H9 (cell line): ENCODE measurements around the gene GP1BB. TPM values are rescaled to one million over a fixed set of nuclear protein-coding genes. Genes with fewer than 3 reads are reported as not detected.

Source experiments
- DNase-seq: peaks from one replicate; pipeline ENCODE4 v3.0.0-alpha.2; 2017
- H2AFZ ChIP-seq: one replicate; pipeline ENCODE4 v1.6.1; 2013; ENCODE audit warnings: mild to moderate bottlenecking, low read length, control low read depth, moderate library complexity
- H2AK5ac ChIP-seq: 2 replicates; pipeline ENCODE4 v1.6.1; 2013; ENCODE audit warnings: low read length, control low read depth, mixed read lengths; ENCODE audit not compliant: insufficient read length
- H2BK120ac ChIP-seq: one replicate; pipeline ENCODE4 v1.6.1; 2013; ENCODE audit warnings: low read depth, mild to moderate bottlenecking, low read length, control low read depth, inconsistent platforms; ENCODE audit not compliant: poor library complexity, severe bottlenecking
- H2BK12ac ChIP-seq: 2 replicates; pipeline ENCODE4 v1.6.1; 2013; ENCODE audit warnings: low read length, control low read depth, mixed read lengths, low read depth; ENCODE audit not compliant: insufficient read length
- H2BK15ac ChIP-seq: 2 replicates; pipeline ENCODE4 v1.6.1; 2013; ENCODE audit warnings: low read depth, low read length, control low read depth
- H2BK20ac ChIP-seq: one replicate; pipeline ENCODE4 v1.6.1; 2013; ENCODE audit warnings: low read depth, mild to moderate bottlenecking, low read length, control low read depth, inconsistent platforms; ENCODE audit not compliant: poor library complexity, severe bottlenecking
- H2BK5ac ChIP-seq: 2 replicates; pipeline ENCODE4 v1.6.1; 2013; ENCODE audit warnings: low read length, control low read depth, mixed read lengths; ENCODE audit not compliant: insufficient read length
- H3K14ac ChIP-seq: 2 replicates; pipeline ENCODE4 v1.6.1; 2013; ENCODE audit warnings: low read length, control low read depth; ENCODE audit not compliant: insufficient read depth
- H3K18ac ChIP-seq: 2 replicates; pipeline ENCODE4 v1.6.1; 2013; ENCODE audit warnings: low read depth, mild to moderate bottlenecking, mixed read lengths, low read length, control low read depth; ENCODE audit not compliant: insufficient read length
- H3K23ac ChIP-seq: 2 replicates; pipeline ENCODE4 v1.6.1; 2013; ENCODE audit warnings: low read length, control low read depth, mixed read lengths, low read depth; ENCODE audit not compliant: insufficient read length
- H3K23me2 ChIP-seq: 2 replicates; pipeline ENCODE4 v1.6.1; 2013; ENCODE audit warnings: low read depth, mild to moderate bottlenecking, mixed read lengths, low read length, control low read depth; ENCODE audit not compliant: insufficient read length, poor library complexity, severe bottlenecking
- H3K27ac ChIP-seq: 2 replicates; pipeline ENCODE4 v1.5.1; 2013; ENCODE audit warnings: low read length, control low read depth, mixed read lengths, low read depth; ENCODE audit not compliant: insufficient read length
- H3K27me3 ChIP-seq: 2 replicates; pipeline ENCODE4 v1.6.1; 2013; ENCODE audit warnings: low read length, control low read depth, inconsistent platforms; ENCODE audit not compliant: insufficient read depth
- H3K4ac ChIP-seq: 2 replicates; pipeline ENCODE4 v1.6.1; 2013; ENCODE audit warnings: low read depth, mild to moderate bottlenecking, control low read depth, inconsistent platforms, low read length, moderate library complexity
- H3K4me1 ChIP-seq: 2 replicates; pipeline ENCODE4 v1.6.1; 2013; ENCODE audit warnings: low read length, control low read depth, inconsistent platforms; ENCODE audit not compliant: insufficient read depth
- H3K4me2 ChIP-seq: 2 replicates; pipeline ENCODE4 v1.6.1; 2013; ENCODE audit warnings: low read length, control low read depth, mixed read lengths; ENCODE audit not compliant: insufficient read length, insufficient read depth
- H3K56ac ChIP-seq: 2 replicates; pipeline ENCODE4 v1.6.1; 2013; ENCODE audit warnings: low read depth, mild to moderate bottlenecking, mixed read lengths, low read length, control low read depth; ENCODE audit not compliant: insufficient read length
- H3K79me1 ChIP-seq: 2 replicates; pipeline ENCODE4 v1.6.1; 2013; ENCODE audit warnings: low read depth, mild to moderate bottlenecking, moderate library complexity, low read length, control low read depth, inconsistent platforms; ENCODE audit not compliant: insufficient read depth, poor library complexity, severe bottlenecking
- H3K79me2 ChIP-seq: 2 replicates; pipeline ENCODE4 v1.6.1; 2013; ENCODE audit warnings: low read length, control low read depth, inconsistent platforms; ENCODE audit not compliant: insufficient read depth
- H3K9ac ChIP-seq: 2 replicates; pipeline ENCODE4 v1.6.1; 2013; ENCODE audit warnings: low read length, control low read depth, mixed read lengths; ENCODE audit not compliant: insufficient read length; ENCODE audit errors: extremely low read depth
- H3K9me3 ChIP-seq: one replicate; pipeline ENCODE4 v1.6.1; 2013; ENCODE audit warnings: low read depth, low read length, inconsistent platforms; ENCODE audit not compliant: control insufficient read depth
- H3T11ph ChIP-seq: one replicate; pipeline ENCODE4 v1.6.1; 2013; ENCODE audit warnings: mild to moderate bottlenecking, low read length, control low read depth, inconsistent platforms
- H4K20me1 ChIP-seq: one replicate; pipeline ENCODE4 v1.6.1; 2013; ENCODE audit not compliant: control insufficient read depth, insufficient read length, insufficient read depth
- H4K5ac ChIP-seq: 2 replicates; pipeline ENCODE4 v1.6.1; 2013; ENCODE audit warnings: low read depth, mild to moderate bottlenecking, mixed read lengths, low read length, control low read depth; ENCODE audit not compliant: insufficient read length
- H4K8ac ChIP-seq: replicated peaks from 2 replicates; pipeline ENCODE4 v1.6.1; 2013; ENCODE audit warnings: low read length, control low read depth, mixed read lengths, low read depth; ENCODE audit not compliant: insufficient read length
- H4K91ac ChIP-seq: 2 replicates; pipeline ENCODE4 v1.6.1; 2013; ENCODE audit warnings: low read depth, mild to moderate bottlenecking, moderate library complexity, mixed read lengths, low read length, control low read depth; ENCODE audit not compliant: insufficient read length
- H3K27ac Mint-ChIP-seq, 3 experiments: 2 replicates in 2 of 3; 3 replicates in 1 of 3; pipeline ENCODE4 v1.8.0; 2020 to 2021; ENCODE audit warnings: mixed read lengths in 3 of 3, mild to moderate bottlenecking in 1 of 3, moderate library complexity in 1 of 3
- H3K27me3 Mint-ChIP-seq: 2 replicates; pipeline ENCODE4 v1.8.0; 2021; ENCODE audit warnings: low read depth, mild to moderate bottlenecking, moderate library complexity, mixed read lengths
- H3K36me3 Mint-ChIP-seq, 3 experiments: 2 replicates in 2 of 3; 3 replicates in 1 of 3; pipeline ENCODE4 v1.8.0; 2020 to 2021; ENCODE audit warnings: low read depth in 3 of 3, mixed read lengths in 3 of 3; ENCODE audit not compliant: insufficient read depth in 1 of 3
- H3K4me1 Mint-ChIP-seq, 2 experiments: 2 replicates each; pipeline ENCODE4 v1.8.0; 2020; ENCODE audit warnings: mixed read lengths in 2 of 2
- H3K4me3 Mint-ChIP-seq, 2 experiments: 2 replicates in 1 of 2; 3 replicates in 1 of 2; pipeline ENCODE4 v1.8.0; 2020 to 2021; ENCODE audit warnings: mild to moderate bottlenecking in 2 of 2, mixed read lengths in 2 of 2, moderate library complexity in 1 of 2
- H3K9me3 Mint-ChIP-seq, 2 experiments: 2 replicates in 1 of 2; 3 replicates in 1 of 2; pipeline ENCODE4 v1.8.0; 2020; ENCODE audit warnings: mild to moderate bottlenecking in 2 of 2, mixed read lengths in 2 of 2, moderate library complexity in 1 of 2
- WGBS: extraction: QIAGEN DNeasy Blood & Tissue Kit; methylation state at CpG from one replicate; pipeline ENCODE4 v1.1.7; 2013; ENCODE audit warnings: missing lambda C conversion rate, low lambda C conversion rate, mixed read lengths; ENCODE audit not compliant: insufficient read length; ENCODE audit errors: extremely low coverage; 5-methylcytosine and 5-hydroxymethylcytosine counted together
- total RNA-seq: library from RNA; stranded (reverse); gene quantifications from 2 replicates; pipeline ENCODE4 v1.2.1, GENCODE V29; 2021
- TF ChIP-seq, protein P1 (sequence below): fragments of 200-600 bp; sonication (generic); conservative IDR thresholded peaks from 3 replicates; pipeline ENCODE4 v1.8.0; 2021; ENCODE audit warnings: antibody characterized with exemption, mild to moderate bottlenecking

The GP1BB gene
- total RNA-seq, 1 experiment from 2014 or later = 3.4 TPM

DNA sequence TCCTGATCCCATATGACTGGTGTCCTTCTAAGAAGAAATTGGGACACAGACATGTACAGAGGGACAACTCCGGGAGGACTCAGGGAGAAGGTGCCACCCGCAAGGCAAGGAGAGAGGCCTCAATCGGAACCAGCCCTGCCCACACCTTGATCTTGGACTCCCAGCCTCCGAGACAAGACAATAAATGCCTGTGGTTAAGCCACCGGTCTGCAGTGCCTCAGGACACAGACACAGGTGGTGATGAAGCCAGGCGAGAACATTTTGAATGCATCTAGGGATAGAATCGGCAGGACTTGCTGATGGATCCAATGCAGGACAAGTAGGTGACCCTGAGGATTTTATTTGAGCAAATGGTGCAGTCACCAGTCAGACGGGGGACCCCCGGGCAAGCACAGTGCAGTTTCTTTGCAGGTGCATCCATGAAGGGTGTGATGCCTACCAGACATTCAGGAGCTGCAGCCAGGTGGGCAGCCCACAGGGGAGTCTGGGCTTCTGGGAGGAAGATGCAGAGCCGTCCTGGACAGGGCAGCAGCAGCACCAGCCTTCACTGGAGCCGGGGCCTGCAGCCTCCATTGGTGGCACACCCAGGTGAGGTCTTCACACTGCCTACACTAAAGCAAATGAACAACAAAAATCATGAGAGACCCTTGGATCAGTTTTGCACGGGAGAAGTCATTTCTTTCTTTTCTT lies 29.2 kb upstream of the GP1BB start:
- no peak overlapping the region for H2BK15ac ChIP-seq
- H2BK20ac ChIP-seq = no peak overlapping the region
- H3K79me2 ChIP-seq = no peaks in the 10 kb centered on the region
- H3K27ac Mint-ChIP-seq = no peak overlapping the region
- WGBS = no CpG with 5 or more reads among the region's 12 CpGs
- no peak overlapping the region for H4K91ac ChIP-seq
- no peak overlapping the region for H3K9ac ChIP-seq
- H4K8ac ChIP-seq = no peak overlapping the region
- H3K36me3 Mint-ChIP-seq = no peaks in the 10 kb centered on the region; a peak in 2 of 7 replicates
- H3K27ac ChIP-seq = no peak overlapping the region
- no peaks in the 10 kb centered on the region for H3K9me3 Mint-ChIP-seq
- H3K18ac ChIP-seq = no peak overlapping the region
- H3K14ac ChIP-seq = no peak overlapping the region
- peaks cover 6% of the 10 kb centered on the region; the same call in 1 of the 2 replicates for H3K4me1 ChIP-seq
- no peak overlapping the region for H2BK5ac ChIP-seq
- TF ChIP-seq, protein P1, sequence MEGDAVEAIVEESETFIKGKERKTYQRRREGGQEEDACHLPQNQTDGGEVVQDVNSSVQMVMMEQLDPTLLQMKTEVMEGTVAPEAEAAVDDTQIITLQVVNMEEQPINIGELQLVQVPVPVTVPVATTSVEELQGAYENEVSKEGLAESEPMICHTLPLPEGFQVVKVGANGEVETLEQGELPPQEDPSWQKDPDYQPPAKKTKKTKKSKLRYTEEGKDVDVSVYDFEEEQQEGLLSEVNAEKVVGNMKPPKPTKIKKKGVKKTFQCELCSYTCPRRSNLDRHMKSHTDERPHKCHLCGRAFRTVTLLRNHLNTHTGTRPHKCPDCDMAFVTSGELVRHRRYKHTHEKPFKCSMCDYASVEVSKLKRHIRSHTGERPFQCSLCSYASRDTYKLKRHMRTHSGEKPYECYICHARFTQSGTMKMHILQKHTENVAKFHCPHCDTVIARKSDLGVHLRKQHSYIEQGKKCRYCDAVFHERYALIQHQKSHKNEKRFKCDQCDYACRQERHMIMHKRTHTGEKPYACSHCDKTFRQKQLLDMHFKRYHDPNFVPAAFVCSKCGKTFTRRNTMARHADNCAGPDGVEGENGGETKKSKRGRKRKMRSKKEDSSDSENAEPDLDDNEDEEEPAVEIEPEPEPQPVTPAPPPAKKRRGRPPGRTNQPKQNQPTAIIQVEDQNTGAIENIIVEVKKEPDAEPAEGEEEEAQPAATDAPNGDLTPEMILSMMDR = no peak
- no peak overlapping the region for H2BK12ac ChIP-seq
- H3K27me3 ChIP-seq = no peaks in the 10 kb centered on the region
- no peak overlapping the region for H2AK5ac ChIP-seq
- H3K4me1 Mint-ChIP-seq = peaks cover 16 to 21% of the 10 kb centered on the region in 2 experiments
- H3K23me2 ChIP-seq = no peaks in the 10 kb centered on the region
- no peak overlapping the region for H3T11ph ChIP-seq
- H4K5ac ChIP-seq = no peak overlapping the region
- H2BK120ac ChIP-seq = no peak overlapping the region
- H3K4me3 Mint-ChIP-seq = no peak overlapping the region
- no peak overlapping the region for H3K4ac ChIP-seq
- H3K56ac ChIP-seq = no peak overlapping the region
- no peaks in the 10 kb centered on the region for H3K79me1 ChIP-seq
- DNase-seq = no peak
- H3K23ac ChIP-seq = no peak overlapping the region
- H2AFZ ChIP-seq = no peak overlapping the region
- H4K20me1 ChIP-seq = no peaks in the 10 kb centered on the region
- H3K9me3 ChIP-seq = no peaks in the 10 kb centered on the region
- H3K4me2 ChIP-seq = no peak overlapping the region
- H3K27me3 Mint-ChIP-seq = peaks cover 23% of the 10 kb centered on the region
